Tibial nerve (tissue), 4 donors: ENCODE data around the gene C1RL. TPM values are rescaled to one million over a fixed set of nuclear protein-coding genes. Genes with fewer than 3 reads are reported as not detected.

Experiments
- DNase-seq, 2 donors: peaks; one replicate each; pipeline ENCODE4 v3.0.0-alpha.2; 2019; ENCODE audit warnings: low spot score in 2 of 2
- H3K27ac ChIP-seq, 4 donors: fragments of 200-600 bp; sonication (generic) in 3 of 4; one replicate each; pipeline ENCODE4 v1.5.1; 2017 to 2019; ENCODE audit warnings: mild to moderate bottlenecking in 1 of 4
- H3K27me3 ChIP-seq, 2 donors: fragments of 200-600 bp; sonication (generic) in 1 of 2; one replicate each; pipeline versions ENCODE4 v1.5.1 to v1.6.0; 2017 to 2019
- H3K36me3 ChIP-seq, 3 donors: fragments of 200-600 bp; sonication (generic); one replicate each; pipeline ENCODE4 v1.5.1; 2018 to 2019
- H3K4me1 ChIP-seq, 4 donors: fragments of 200-600 bp; sonication (generic) in 3 of 4; one replicate each; pipeline ENCODE4 v1.5.1; 2017 to 2019
- H3K4me3 ChIP-seq, 4 donors: fragments of 200-600 bp; sonication (generic) in 3 of 4; one replicate each; pipeline ENCODE4 v1.5.1; 2017 to 2019; ENCODE audit warnings: mild to moderate bottlenecking in 1 of 4, moderate library complexity in 1 of 4
- H3K9me3 ChIP-seq, 4 donors: fragments of 200-600 bp; sonication (generic) in 3 of 4; one replicate each; pipeline ENCODE4 v1.5.1; 2017 to 2019
- CTCF ChIP-seq, 5 experiments: fragments of 200-600 bp in 3 of 5; fragments of 450-650 bp in 2 of 5; sonication (generic) in 3 of 5; IDR thresholded peaks; one replicate each; pipeline ENCODE4 v1.5.1; 2016 to 2019; ENCODE audit warnings: antibody characterized with exemption in 5 of 5, mild to moderate bottlenecking in 3 of 5, moderate library complexity in 2 of 5
- EP300 ChIP-seq, 2 donors: sonication (generic); formaldehyde crosslinking; IDR thresholded peaks; one replicate each; pipeline ENCODE4 v1.6.1; 2017; ENCODE audit warnings: antibody characterized with exemption in 2 of 2, mild to moderate bottlenecking in 1 of 2
- POLR2A ChIP-seq, 2 donors: fragments of 450-650 bp; IDR thresholded peaks; one replicate each; pipeline ENCODE4 v1.6.1; 2017; ENCODE audit warnings: antibody characterized with exemption in 2 of 2, mild to moderate bottlenecking in 2 of 2, moderate library complexity in 2 of 2
- WGBS, 2 donors: methylation state at CpG; one replicate each; pipeline ENCODE4 v1.1.5; 2018; 5-methylcytosine and 5-hydroxymethylcytosine counted together
- total RNA-seq, 4 donors: library from RNA; depleted of rRNA; stranded (reverse); fragments of >200 nt; gene quantifications; one replicate each; pipeline ENCODE4 v1.1.0, GENCODE V29; 2016

Gene C1RL
- total RNA-seq, 4 donors from 2014 or later, result 125 to 214 (median 180) TPM

- peaks cover 0 to 37% (median 4%) of the 10 kb centered on the region in 3 donors for H3K36me3 ChIP-seq
- TF ChIP-seq POLR2A (IDR thresholded peaks at IDR 0.05) (no peak), EP300 (IDR thresholded peaks at IDR 0.05) (no peak), CTCF (IDR thresholded peaks at IDR 0.05) (no peak)
- no peak overlapping the region for H3K27ac ChIP-seq
- no peak overlapping the region for H3K4me3 ChIP-seq
- no peak for DNase-seq
- no peaks in the 10 kb centered on the region for H3K27me3 ChIP-seq
- WGBS, 2 donors, result 87% methylated on average over 6 of the region's 6 CpGs
- H3K4me1 ChIP-seq, result peaks cover 0 to 31% (median 4%) of the 10 kb centered on the region in 4 donors
- H3K9me3 ChIP-seq, result no peaks in the 10 kb centered on the region
Measured at GRCh38 chr12:7114851-7115250, 5.8 kb upstream of the C1RL start.

- no peak for TF ChIP-seq CTCF (IDR thresholded peaks at IDR 0.05)
- TF ChIP-seq POLR2A (IDR thresholded peaks at IDR 0.05), result no peak
- no peak for TF ChIP-seq EP300 (IDR thresholded peaks at IDR 0.05)
- no peaks in the 10 kb centered on the region for H3K27me3 ChIP-seq
- peak overlapping the region in 1 of 4 donors; percentile 72 for H3K27ac ChIP-seq
- H3K9me3 ChIP-seq, result no peaks in the 10 kb centered on the region
- no peak overlapping the region for H3K4me3 ChIP-seq
- peaks cover 0 to 38% (median 8%) of the 10 kb centered on the region in 4 donors for H3K4me1 ChIP-seq
- peaks cover 0 to 37% (median 4%) of the 10 kb centered on the region in 3 donors for H3K36me3 ChIP-seq
- no peak for DNase-seq
- 85 to 87% methylated on average over 11 of the region's 11 CpGs for WGBS, 2 donors
Measured at GRCh38 chr12:7114008-7114407, 5.0 kb upstream of the C1RL start.

GRCh38 chr12:7113389-7113871 lies 4.4 kb upstream of the C1RL start:
- H3K27me3 ChIP-seq, result no peaks in the 10 kb centered on the region
- peaks cover 0 to 37% (median 4%) of the 10 kb centered on the region in 3 donors for H3K36me3 ChIP-seq
- no peaks in the 10 kb centered on the region for H3K9me3 ChIP-seq
- peak overlapping the region in 2 of 4 donors; percentile 36 to 72 for H3K27ac ChIP-seq
- DNase-seq, result no peak
- no peak overlapping the region for H3K4me3 ChIP-seq
- 43 to 45% methylated on average over 5 of the region's 5 CpGs for WGBS, 2 donors
- H3K4me1 ChIP-seq, result peaks cover 0 to 38% (median 8%) of the 10 kb centered on the region in 4 donors
- TF ChIP-seq CTCF (IDR thresholded peaks at IDR 0.05), result peak; percentile 78 to 89 (median 83)
- no peak for TF ChIP-seq POLR2A (IDR thresholded peaks at IDR 0.05)
- peak in 1 of 2 donors; percentile 8 for TF ChIP-seq EP300 (IDR thresholded peaks at IDR 0.05)

- 58 to 62% methylated on average over 4 of the region's 4 CpGs for WGBS, 2 donors
- DNase-seq, result no peak
- H3K4me3 ChIP-seq, result no peak overlapping the region
- H3K4me1 ChIP-seq, result peaks cover 0 to 47% (median 10%) of the 10 kb centered on the region in 4 donors
- H3K27ac ChIP-seq, result peak overlapping the region in 2 of 4 donors; percentile 50 to 72
- H3K9me3 ChIP-seq, result no peaks in the 10 kb centered on the region
- peaks cover 0 to 24% (median 4%) of the 10 kb centered on the region in 3 donors for H3K36me3 ChIP-seq
- TF ChIP-seq POLR2A (IDR thresholded peaks at IDR 0.05) (no peak), CTCF (IDR thresholded peaks at IDR 0.05) (no peak), EP300 (IDR thresholded peaks at IDR 0.05) (no peak)
- H3K27me3 ChIP-seq, result no peaks in the 10 kb centered on the region
Measured at GRCh38 chr12:7112041-7112440, 3.0 kb upstream of the C1RL start.

- Histone ChIP-seq H3K27ac (peak overlapping the region in 1 of 4 donors; percentile 94), H3K4me1 (peaks cover 0 to 56% (median 12%) of the 10 kb centered on the region in 4 donors), H3K27me3 (no peaks in the 10 kb centered on the region), H3K9me3 (peaks cover 0 to 7% (median 0%) of the 10 kb centered on the region in 4 donors), H3K4me3 (no peak overlapping the region), H3K36me3 (peaks cover 0 to 20% (median 2%) of the 10 kb centered on the region in 3 donors)
- no peak for TF ChIP-seq POLR2A (IDR thresholded peaks at IDR 0.05)
- no peak for TF ChIP-seq CTCF (IDR thresholded peaks at IDR 0.05)
- DNase-seq, result no peak
- 87 to 88% methylated on average over 5 of the region's 5 CpGs for WGBS, 2 donors
Measured at GRCh38 chr12:7110661-7111060, 1.6 kb upstream of the C1RL start.
